IMR-90 (cell line): Measurements from ENCODE around the gene CFHR3. TPM values are rescaled to one million over a fixed set of nuclear protein-coding genes. Genes with fewer than 3 reads are reported as not detected.
A peak's percentile ranks its signal among the peaks of the same experiment; 100 is the strongest.
"Not testable (repeated sequence)": the region's sequence is repeated elsewhere in the genome, so short reads cannot be mapped to it uniquely, and the experiment has no call there.

ENCODE experiments used
- ATAC-seq: fragments of 200-7000 bp; cut with Tn5 transposase; 2 replicates; pipeline ENCODE4 v1.9.1; 2020; ENCODE audit warnings: low read depth, mild to moderate bottlenecking, moderate library complexity
- BruUV-seq: library from RNA; stranded (reverse); fragments of 400-500 nt; replicated peaks from 2 replicates; lab custom pipeline; 2021; lab: Mats Ljungman, UMichigan
- CTCF ChIA-PET: fragments of 300-600 bp; formaldehyde crosslinking; extraction: SDS; loops from one replicate; lab custom pipeline; 2021; ENCODE audit warnings: antibody characterized with exemption; lab: Yijun Ruan, JAX
- POLR2A ChIA-PET: fragments of 300-600 bp; sonication (Branson Sonifier 250); formaldehyde crosslinking; loops from one replicate; lab custom pipeline; 2022; ENCODE audit warnings: antibody characterized with exemption; ENCODE audit not compliant: unreplicated experiment; lab: Charles Lee
- DNase-seq: peaks from one replicate; pipeline ENCODE4 v3.0.0; 2013
- H2AFZ ChIP-seq: replicated peaks from 2 replicates; pipeline ENCODE3; 2013; ENCODE audit warnings: low read length, mild to moderate bottlenecking; ENCODE audit not compliant: poor library complexity
- H2AK5ac ChIP-seq: 2 replicates; pipeline ENCODE4 v1.6.1; 2013; ENCODE audit warnings: low read depth, low read length, inconsistent platforms
- H2AK9ac ChIP-seq: replicated peaks from 2 replicates; pipeline ENCODE3; 2013; ENCODE audit warnings: mild to moderate bottlenecking, low read depth, low read length, moderate library complexity; ENCODE audit not compliant: poor library complexity
- H2BK120ac ChIP-seq: 2 replicates; pipeline ENCODE4 v1.6.1; 2013; ENCODE audit warnings: low read depth, low read length, inconsistent platforms
- H2BK15ac ChIP-seq: 3 replicates; pipeline ENCODE4 v1.6.1; 2013; ENCODE audit warnings: low read depth, low read length, inconsistent platforms
- H2BK20ac ChIP-seq: 2 replicates; pipeline ENCODE4 v1.6.1; 2013; ENCODE audit warnings: low read depth, mild to moderate bottlenecking, inconsistent platforms, low read length, moderate library complexity
- H2BK5ac ChIP-seq: 2 replicates; pipeline ENCODE4 v1.6.1; 2013; ENCODE audit warnings: mild to moderate bottlenecking, low read depth, low read length, inconsistent platforms; ENCODE audit not compliant: poor library complexity, severe bottlenecking
- H3K14ac ChIP-seq: replicated peaks from 2 replicates; pipeline ENCODE4 v1.6.1; 2013; ENCODE audit warnings: low read depth, low read length, inconsistent platforms
- H3K18ac ChIP-seq: 2 replicates; pipeline ENCODE4 v1.6.1; 2013; ENCODE audit warnings: low read depth, low read length, control low read depth
- H3K23ac ChIP-seq: 2 replicates; pipeline ENCODE4 v1.6.1; 2013; ENCODE audit warnings: low read depth, low read length, inconsistent platforms
- H3K27ac ChIP-seq: 2 replicates; pipeline ENCODE4 v1.5.1; 2013; ENCODE audit warnings: mild to moderate bottlenecking, control low read depth, low read length; ENCODE audit not compliant: insufficient read depth
- H3K27me3 ChIP-seq: 2 replicates; pipeline ENCODE4 v1.6.1; 2013; ENCODE audit warnings: low read length; ENCODE audit not compliant: control insufficient read depth, insufficient read depth
- H3K36me3 ChIP-seq: 2 replicates; pipeline ENCODE4 v1.6.1; 2013; ENCODE audit warnings: low read length, mixed read lengths; ENCODE audit not compliant: control insufficient read depth, insufficient read depth
- H3K4ac ChIP-seq: 2 replicates; pipeline ENCODE4 v1.6.1; 2013; ENCODE audit warnings: low read depth, low read length, inconsistent platforms
- H3K4me1 ChIP-seq: 2 replicates; pipeline ENCODE4 v1.6.1; 2013; ENCODE audit warnings: low read length, mixed read lengths; ENCODE audit not compliant: control insufficient read depth, insufficient read depth
- H3K4me2 ChIP-seq: 2 replicates; pipeline ENCODE4 v1.6.1; 2013; ENCODE audit warnings: low read depth, mild to moderate bottlenecking, control low read depth, low read length, moderate library complexity
- H3K4me3 ChIP-seq: 2 replicates; pipeline ENCODE4 v1.5.1; 2013; ENCODE audit warnings: low read depth, mild to moderate bottlenecking, control low read depth, low read length, moderate library complexity; ENCODE audit not compliant: insufficient read depth
- H3K56ac ChIP-seq: 2 replicates; pipeline ENCODE4 v1.6.1; 2013; ENCODE audit warnings: low read length, inconsistent platforms; ENCODE audit not compliant: insufficient read depth; ENCODE audit errors: extremely low read depth
- H3K79me1 ChIP-seq, 2 experiments: 2 replicates each; pipeline ENCODE4 v1.6.1; 2013; ENCODE audit warnings: low read length in 2 of 2, inconsistent platforms in 1 of 2, low read depth in 1 of 2
- H3K9ac ChIP-seq: 2 replicates; pipeline ENCODE4 v1.6.1; 2013; ENCODE audit warnings: low read depth, low read length, control low read depth
- H3K9me1 ChIP-seq: 2 replicates; pipeline ENCODE4 v1.6.1; 2013; ENCODE audit warnings: low read length, inconsistent platforms; ENCODE audit not compliant: insufficient read depth
- H3K9me3 ChIP-seq: 2 replicates; pipeline ENCODE4 v1.6.1; 2013; ENCODE audit warnings: low read length; ENCODE audit not compliant: control insufficient read depth, insufficient read depth
- H4K20me1 ChIP-seq: 2 replicates; pipeline ENCODE4 v1.6.1; 2013; ENCODE audit warnings: low read length, inconsistent platforms; ENCODE audit not compliant: insufficient read depth
- H4K5ac ChIP-seq: 2 replicates; pipeline ENCODE4 v1.6.1; 2013; ENCODE audit warnings: mild to moderate bottlenecking, low read depth, low read length, control low read depth
- H4K8ac ChIP-seq, 2 experiments: 2 replicates each; pipeline ENCODE4 v1.6.1; 2013; ENCODE audit warnings: low read depth in 2 of 2, low read length in 2 of 2, control low read depth in 1 of 2, inconsistent platforms in 1 of 2
- H4K91ac ChIP-seq: 2 replicates; pipeline ENCODE4 v1.6.1; 2013; ENCODE audit warnings: low read depth, low read length, inconsistent platforms; ENCODE audit not compliant: insufficient read depth
- CTCF ChIP-seq: conservative IDR thresholded peaks from 2 replicates; pipeline ENCODE4 v1.5.1; 2012; ENCODE audit warnings: mild to moderate bottlenecking, low read depth, low read length, improper control_type of control experiment
- SMC3 ChIP-seq: fragments of 150-350 bp; IDR thresholded peaks from 2 replicates; pipeline ENCODE4 v1.6.1; 2016; ENCODE audit warnings: low read depth, mild to moderate bottlenecking, antibody characterized with exemption, low read length, moderate library complexity
- WGBS, 2 experiments: methylation state at CpG; one replicate each; pipeline versions ENCODE4 v1.1.5 to v1.1.7; 2013; ENCODE audit warnings: missing lambda C conversion rate in 2 of 2; ENCODE audit not compliant: insufficient read length in 1 of 2; ENCODE audit errors: extremely low coverage in 2 of 2; 5-methylcytosine and 5-hydroxymethylcytosine counted together
- dilution Hi-C: fragments of 300-500 bp; cut with HindIII; formaldehyde crosslinking; loops from one replicate; pipeline ENCODE4 v1.14.3; 2018; ENCODE audit warnings: low sequenced_read_pairs; ENCODE audit not compliant: unreplicated experiment
- in situ Hi-C: fragments of 300-500 bp; cut with MboI; formaldehyde crosslinking; loops from 3 replicates; pipeline ENCODE4 v1.14.3; 2019; ENCODE audit warnings: low sequenced_read_pairs, inconsistent platforms, mixed read lengths
- intact Hi-C: fragments of 100-400 bp; cut with micrococcal nuclease; formaldehyde crosslinking; loops from 2 replicates; pipeline ENCODE4 v1.10.0; 2022
- polyA plus RNA-seq, 3 experiments: library from polyadenylated mRNA; depleted of rRNA; stranded (reverse); fragments of >200 nt; gene quantifications; 2 replicates each; pipeline ENCODE4 v1.2.3, GENCODE V29; 2012; ENCODE audit warnings: low replicate concordance in 1 of 3
- total RNA-seq: library from RNA; depleted of rRNA; stranded (reverse); fragments of >200 nt; gene quantifications from 2 replicates; pipeline ENCODE4 v1.2.3, GENCODE V29; 2012

The CFHR3 gene
- total and polyA plus RNA-seq, 2 of the 4 experiments (the other 2 are of a cell fraction), result not detected

- H3K9ac ChIP-seq, H2BK120ac ChIP-seq, H3K56ac ChIP-seq, H3K27ac ChIP-seq, H3K14ac ChIP-seq, H2AFZ ChIP-seq, H4K20me1 ChIP-seq, H3K9me1 ChIP-seq, H3K4me3 ChIP-seq, H4K91ac ChIP-seq, POLR2A ChIA-PET, H2BK5ac ChIP-seq, H2BK20ac ChIP-seq, H2AK9ac ChIP-seq, CTCF ChIA-PET, H4K5ac ChIP-seq, H2AK5ac ChIP-seq, H3K4ac ChIP-seq, dilution Hi-C loops, H2BK15ac ChIP-seq, H3K36me3 ChIP-seq, H3K23ac ChIP-seq, H3K4me1 ChIP-seq, H3K9me3 ChIP-seq, H3K27me3 ChIP-seq, H3K79me1 ChIP-seq, H4K8ac ChIP-seq, BruUV-seq, H3K18ac ChIP-seq, in situ Hi-C loops: not testable (repeated sequence)
- TF ChIP-seq CTCF (peak; percentile 39; the same call in 1 of the 2 replicates), SMC3 (0 out of 2 replicates have a peak, but pooled peaks have one; percentile 14)
- intact Hi-C loops, result loop anchor here (5.0 kb wide), 1 partner anchor 614 kb away; no protein-coding TSS in a partner anchor
- no CpG with 5 or more reads among the region's 6 CpGs for WGBS, 2 experiments
- peak; percentile 49 for DNase-seq
- ATAC-seq, result peak; percentile 66; the same call in 1 of the 2 replicates
- peak overlapping the region; percentile 28; the same call in 1 of the 2 replicates for H3K4me2 ChIP-seq
Observed at GRCh38 chr1:196743244-196743643, 31.4 kb upstream of the CFHR3 start.

- dilution Hi-C loops, result not testable (repeated sequence)
Observed at GRCh38 chr1:196765019-196765740, 9.5 kb upstream of the CFHR3 start.

More at GRCh38 chr1:196765019-196765740, 9.5 kb upstream of the CFHR3 start:
- H3K27me3 ChIP-seq, POLR2A ChIA-PET, H4K20me1 ChIP-seq, H3K36me3 ChIP-seq, H3K27ac ChIP-seq, in situ Hi-C loops, H3K4ac ChIP-seq, H3K9me1 ChIP-seq, H3K4me3 ChIP-seq, ATAC-seq, H2AFZ ChIP-seq, H3K18ac ChIP-seq, H2AK5ac ChIP-seq, H3K23ac ChIP-seq, H2BK15ac ChIP-seq, intact Hi-C loops, H3K56ac ChIP-seq, H3K4me1 ChIP-seq, H3K9ac ChIP-seq, H4K5ac ChIP-seq, H3K14ac ChIP-seq, H3K79me1 ChIP-seq, DNase-seq, H3K4me2 ChIP-seq, H2AK9ac ChIP-seq, H3K9me3 ChIP-seq, H4K8ac ChIP-seq, CTCF ChIA-PET, H2BK120ac ChIP-seq, BruUV-seq, H4K91ac ChIP-seq, H2BK5ac ChIP-seq, H2BK20ac ChIP-seq: not testable (repeated sequence)
- WGBS, 2 experiments, result no CpG with 5 or more reads among the region's 4 CpGs
